M059J (cell line): ENCODE measurements around the gene FAM219B. TPM values are rescaled to one million over a fixed set of nuclear protein-coding genes. Genes with fewer than 3 reads are reported as not detected.

Source experiments
- total RNA-seq: library from RNA; depleted of rRNA; stranded (reverse); fragments of >200 nt; shearing (Covaris generic); gene quantifications from 2 replicates; pipeline ENCODE4 v1.2.3, GENCODE V29; 2014; rRNA removed

The FAM219B gene
- total RNA-seq, 1 experiment from 2014 or later, result 21.3 TPM

Other genes with a start within 250 kb of the FAM219B start
- 4.7 and 9.8 TPM in 2 replicates for gene EDC3, start 210.8 kb downstream of the FAM219B start, total RNA-seq
- gene CYP1A1, start 181.3 kb downstream of the FAM219B start, total RNA-seq, result 1.4 and 3.3 TPM in 2 replicates
- not detected in 2 replicates for gene CYP1A2, start 158.0 kb downstream of the FAM219B start, total RNA-seq
- 9.4 and 23.8 TPM in 2 replicates for gene CSK, start 124.8 kb downstream of the FAM219B start, total RNA-seq
- not detected in 2 replicates for gene LMAN1L, start 94.0 kb downstream of the FAM219B start, total RNA-seq
- not detected in 2 replicates for gene CPLX3, start 80.2 kb downstream of the FAM219B start, total RNA-seq
- 10.9 and 15.3 TPM in 2 replicates for gene ULK3, start 63.7 kb downstream of the FAM219B start, total RNA-seq
- 41.5 and 60.0 TPM in 2 replicates for gene SCAMP2, start 33.5 kb downstream of the FAM219B start, total RNA-seq
- 65.4 and 68.3 TPM in 2 replicates for gene MPI, start 16.8 kb downstream of the FAM219B start, total RNA-seq
- 120 and 144 TPM in 2 replicates for gene COX5A, start 31.2 kb upstream of the FAM219B start, total RNA-seq
- 0.07 and 0.10 TPM in 2 replicates for gene RPP25, start 49.9 kb upstream of the FAM219B start, total RNA-seq
- gene SCAMP5, start 88.7 kb upstream of the FAM219B start, total RNA-seq, result 1.3 and 3.4 TPM in 2 replicates
- gene PPCDC, start 116.7 kb upstream of the FAM219B start, total RNA-seq, result 15.9 and 25.6 TPM in 2 replicates